K562 (cell line): ENCODE results near the gene ANXA9. TPM values are rescaled to one million over a fixed set of nuclear protein-coding genes. Genes with fewer than 3 reads are reported as not detected.

ENCODE experiments used
- ARHGAP35 ChIP-seq: fragments of 450-650 bp; IDR thresholded peaks from 2 replicates; pipeline ENCODE4 v1.6.1; 2018; ENCODE audit not compliant: partially characterized antibody
- ELF1 ChIP-seq: fragments of 200-800 bp; sonication (Bioruptor generic); IDR thresholded peaks from 2 replicates; pipeline ENCODE4 v1.6.1; 2016; ENCODE audit warnings: missing genetic modification characterization, missing compliant biosample characterization
- FOXK2 ChIP-seq, 2 experiments: fragments of 450-650 bp; IDR thresholded peaks in 1 of 2; conservative IDR thresholded peaks in 1 of 2; 2 replicates each; pipeline ENCODE4 v1.6.1; 2016; ENCODE audit warnings: low read depth in 2 of 2, mild to moderate bottlenecking in 1 of 2
- HBP1 ChIP-seq: fragments of 450-650 bp; formaldehyde crosslinking; IDR thresholded peaks from 2 replicates; pipeline ENCODE4 v1.4.0; 2022; ENCODE audit warnings: missing genetic modification characterization
- KDM5B ChIP-seq: fragments of 200-600 bp; sonication (generic); IDR thresholded peaks from 2 replicates; pipeline ENCODE4 v1.6.1; 2012; ENCODE audit warnings: low read depth, mild to moderate bottlenecking, moderate library complexity, low read length, control low read depth, inconsistent platforms; ENCODE audit not compliant: insufficient replicate concordance
- MAFF ChIP-seq: IDR thresholded peaks from 2 replicates; pipeline ENCODE4 v1.6.1; 2012; ENCODE audit warnings: low read length, improper control_type of control experiment
- NEUROD1 ChIP-seq: fragments of 150-350 bp; IDR thresholded peaks from 2 replicates; pipeline ENCODE4 v1.6.1; 2014; ENCODE audit warnings: borderline replicate concordance, low read length, low read depth; ENCODE audit not compliant: partially characterized antibody
- PHF8 ChIP-seq: fragments of 200-600 bp; sonication (generic); IDR thresholded peaks from 2 replicates; pipeline ENCODE4 v1.6.1; 2012; ENCODE audit warnings: mixed run types, mild to moderate bottlenecking, inconsistent platforms, low read length, moderate library complexity, borderline replicate concordance
- PURB ChIP-seq: sonication (generic); formaldehyde crosslinking; IDR thresholded peaks from 2 replicates; pipeline ENCODE4 v1.9.0; 2021; ENCODE audit warnings: low read depth, mild to moderate bottlenecking, missing genetic modification reagents
- RERE ChIP-seq: sonication (generic); formaldehyde crosslinking; IDR thresholded peaks from 2 replicates; pipeline ENCODE4 v1.8.0; 2023; ENCODE audit warnings: missing genetic modification reagents, mild to moderate bottlenecking, borderline replicate concordance
- SRSF7 ChIP-seq: fragments of 200-400 bp; formaldehyde crosslinking; optimal IDR thresholded peaks from 2 replicates; pipeline ENCODE3; 2017; ENCODE audit warnings: mild to moderate bottlenecking, low read depth, low read length
- ZBTB33 ChIP-seq: sonication (generic); formaldehyde crosslinking; IDR thresholded peaks from 2 replicates; pipeline ENCODE4 v1.8.1; 2023; ENCODE audit warnings: mild to moderate bottlenecking, missing genetic modification reagents
- ZKSCAN8 ChIP-seq: fragments of 200-800 bp; sonication (Bioruptor generic); IDR thresholded peaks from 2 replicates; pipeline ENCODE4 v1.6.1; 2016; ENCODE audit warnings: missing genetic modification characterization, missing compliant biosample characterization
- ZNF408 ChIP-seq: fragments of 250-450 bp; sonication (Bioruptor Pico); IDR thresholded peaks from 2 replicates; pipeline ENCODE4 v1.4.0; 2020; ENCODE audit warnings: low read depth, mild to moderate bottlenecking, moderate library complexity
- ZNF41 ChIP-seq: fragments of 250-450 bp; sonication (Bioruptor Pico); conservative IDR thresholded peaks from 2 replicates; pipeline ENCODE4 v1.4.0; 2020; ENCODE audit warnings: mild to moderate bottlenecking
- ZNF551 ChIP-seq: fragments of 250-450 bp; sonication (Bioruptor Pico); IDR thresholded peaks from 2 replicates; pipeline ENCODE4 v1.5.0; 2021; ENCODE audit warnings: mild to moderate bottlenecking, moderate library complexity
- ZNF584 ChIP-seq: fragments of 200-800 bp; sonication (Bioruptor generic); IDR thresholded peaks from 2 replicates; pipeline ENCODE4 v1.6.1; 2016; ENCODE audit warnings: low read depth, mild to moderate bottlenecking, missing genetic modification characterization, missing compliant biosample characterization
- ZNF695 ChIP-seq: fragments of 450-650 bp; formaldehyde crosslinking; IDR thresholded peaks from 2 replicates; pipeline ENCODE4 v1.4.0; 2020; ENCODE audit warnings: mild to moderate bottlenecking, moderate library complexity
- polyA plus RNA-seq, 8 experiments: library from polyadenylated mRNA; depleted of rRNA in 4 of 8; stranded (reverse) in 5 of 8; unstranded in 3 of 8; fragments of >200 nt; fragmentation: Nextera tagmentation in 2 of 8; fragmentation: Illumina TruSeq in 1 of 8; extraction: Ambion mirVana in 2 of 8; extraction: Trizol in 1 of 8; gene quantifications; 2 replicates each; pipeline versions ENCODE4 v1.2.1 to v1.2.3, GENCODE V29; 2011 to 2014; ENCODE audit warnings: inconsistent platforms in 1 of 8, missing spikeins in 1 of 8
- total RNA-seq, 7 experiments: library from RNA; depleted of rRNA in 6 of 7; stranded (reverse); fragments of >200 nt in 6 of 7; fragmentation: Illumina TruSeq in 2 of 7; extraction: Trizol in 2 of 7; gene quantifications; 2 replicates each; pipeline versions ENCODE4 v1.2.1 to v1.2.3, GENCODE V29; 2011 to 2021; ENCODE audit warnings: low replicate concordance in 1 of 7
- TF ChIP-seq, protein P1 (sequence below): fragments of 250-450 bp; sonication (Bioruptor Pico); IDR thresholded peaks from 2 replicates; pipeline ENCODE4 v1.8.0; 2022; ENCODE audit warnings: moderate library complexity, mild to moderate bottlenecking, inconsistent platforms

ANXA9 gene
- total and polyA plus RNA-seq, 9 of the 15 experiments (the other 6 are each of a cell fraction or from before 2014, with no cell fraction given), result 0.24 to 1.6 (median 0.57) TPM

DNA sequence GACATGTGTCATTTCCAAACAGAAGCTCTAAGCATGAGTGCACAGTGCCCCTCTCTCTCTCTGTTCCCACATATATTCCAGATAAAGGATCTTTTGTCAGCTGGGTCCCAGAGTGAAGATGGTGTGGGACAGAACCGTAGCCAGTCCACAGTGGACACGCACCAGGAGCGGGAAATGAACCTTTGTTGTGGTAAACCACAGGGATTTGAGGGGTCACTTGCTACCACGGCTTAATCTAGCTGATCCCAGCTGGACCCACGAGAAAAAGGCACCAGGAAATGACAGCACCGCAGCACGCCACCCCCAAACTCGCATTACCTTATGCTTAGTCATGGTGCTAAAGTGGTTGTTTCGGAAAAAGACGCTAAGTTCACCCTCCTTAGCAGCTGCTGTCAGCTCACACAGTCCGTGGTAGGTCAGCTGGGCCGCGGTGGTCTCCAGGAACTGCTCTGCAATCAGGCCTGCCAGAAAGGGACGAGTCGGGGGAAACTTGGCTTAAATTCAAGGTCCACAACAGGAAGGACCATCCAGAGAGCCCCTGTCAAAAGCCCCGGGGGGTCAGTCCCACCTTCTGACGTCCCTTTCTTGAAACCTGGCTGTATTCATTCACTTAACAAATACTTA, 17.1 kb downstream of the ANXA9 start (continued):
- TF ChIP-seq SRSF7 (no peak), KDM5B (peak; percentile 59), ZBTB33 (CRISPR knock-in tag) (no peak), HBP1 (CRISPR knock-in tag) (no peak), ZNF695 (CRISPR knock-in tag) (no peak), PURB (no peak), ZNF41 (CRISPR knock-in tag) (no peak), ZNF408 (CRISPR knock-in tag) (no peak), ELF1 (tag) (peak; percentile 62), ZNF551 (CRISPR knock-in tag) (no peak), FOXK2 (conservative IDR thresholded peaks at IDR 0.05 in 1 of 2, IDR thresholded peaks at IDR 0.05 in 1 of 2; ENCODE audit: low read depth in 2 of 2) (peak in 1 of 2 experiments; percentile 51; a peak in 1 of 4 replicates), PHF8 (peak; percentile 26; the same call in 1 of the 2 replicates), NEUROD1 (no peak), ZKSCAN8 (no peak), ZNF584 (CRISPR knock-in tag) (peak; percentile 90), MAFF (peak; percentile 84), RERE (CRISPR knock-in tag) (no peak), ARHGAP35 (no peak)
- TF ChIP-seq, protein P1, sequence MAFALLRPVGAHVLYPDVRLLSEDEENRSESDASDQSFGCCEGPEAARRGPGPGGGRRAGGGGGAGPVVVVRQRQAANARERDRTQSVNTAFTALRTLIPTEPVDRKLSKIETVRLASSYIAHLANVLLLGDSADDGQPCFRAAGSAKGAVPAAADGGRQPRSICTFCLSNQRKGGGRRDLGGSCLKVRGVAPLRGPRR, result no peak
